ENCODE measurements around the gene CCBE1.

Gene CCBE1

DNA sequence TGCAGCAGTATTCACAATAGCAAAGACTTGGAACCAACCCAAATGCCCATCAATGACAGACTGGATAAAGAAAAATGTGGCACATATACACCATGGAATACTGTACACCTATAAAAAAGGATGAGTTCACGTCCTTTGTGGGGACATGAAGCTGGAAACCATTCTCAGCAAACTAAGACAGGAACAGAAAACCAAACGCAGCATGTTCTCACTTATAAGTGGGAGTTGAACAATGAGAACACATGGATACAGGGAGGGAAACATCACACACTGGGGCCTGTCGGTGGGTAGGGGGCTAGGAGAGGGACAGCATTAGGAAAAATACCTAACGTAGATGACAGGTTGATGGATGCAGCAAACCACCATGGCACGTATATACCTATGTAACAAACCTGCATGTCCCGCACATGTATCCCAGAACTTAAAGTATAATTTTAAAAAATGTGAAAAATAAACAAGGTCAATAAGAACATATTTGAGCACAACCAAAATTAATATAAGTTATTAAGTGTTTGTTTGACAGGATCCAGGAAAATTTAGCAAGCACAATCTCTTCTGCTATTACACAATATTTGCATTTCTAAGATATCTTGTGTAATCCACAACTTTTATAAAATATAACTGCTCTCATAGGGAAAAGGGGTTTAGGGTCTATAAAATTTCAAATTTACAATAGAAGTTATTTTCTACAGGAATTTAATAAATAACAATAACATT lies 22.9 kb downstream of the CCBE1 start:
- Histone ChIP-seq H3K9ac (ENCODE audit: low read length) (no peak overlapping the region), H2BK120ac (ENCODE audit: insufficient read depth, low read length, poor library complexity) (no peak overlapping the region), H3K4me3 (ENCODE audit: low read depth, low read length) (no peak overlapping the region), H2BK12ac (ENCODE audit: low read length) (no peak overlapping the region), H3K4ac (ENCODE audit: low read depth, low read length) (peak overlapping the region; percentile 37), H3K18ac (ENCODE audit: low read length) (no peak overlapping the region), H3K27ac (ENCODE audit: low read depth, low read length) (no peak overlapping the region), H3K79me1 (ENCODE audit: low read length) (no peaks in the 10 kb centered on the region), H4K8ac (ENCODE audit: low read depth, low read length) (no peak overlapping the region), H3K36me3 (ENCODE audit: control insufficient read depth in 1 of 2, insufficient read depth in 2 of 2, low read length in 2 of 2) (peaks cover 0 to 2% of the 10 kb centered on the region in 2 experiments), H2AK5ac (ENCODE audit: low read length) (no peak overlapping the region), H3K4me2 (ENCODE audit: low read length) (no peak overlapping the region), H3K9me3 (ENCODE audit: insufficient read depth, low read depth, low read length) (no peaks in the 10 kb centered on the region), H3K14ac (ENCODE audit: low read length) (no peak overlapping the region), H2AFZ (ENCODE audit: insufficient read depth, low read length, poor library complexity) (no peak overlapping the region), H3K79me2 (ENCODE audit: control insufficient read depth, insufficient read depth, low read length, poor library complexity) (no peaks in the 10 kb centered on the region), H4K91ac (ENCODE audit: low read depth, low read length) (no peak overlapping the region), H3K23ac (ENCODE audit: low read length) (no peak overlapping the region), H3K27me3 (ENCODE audit: insufficient read depth, low read length) (no peaks in the 10 kb centered on the region), H4K12ac (ENCODE audit: low read depth, low read length) (no peak overlapping the region), H3K4me1 (ENCODE audit: control insufficient read depth in 1 of 2, insufficient read depth in 2 of 2, low read length in 2 of 2) (no peaks in the 10 kb centered on the region), H2BK5ac (ENCODE audit: low read depth, low read length, poor library complexity) (no peak overlapping the region)
- no peak for DNase-seq
- WGBS (ENCODE audit: extremely low coverage, insufficient coverage, insufficient read length) = no CpG with 5 or more reads among the region's 6 CpGs

DNA sequence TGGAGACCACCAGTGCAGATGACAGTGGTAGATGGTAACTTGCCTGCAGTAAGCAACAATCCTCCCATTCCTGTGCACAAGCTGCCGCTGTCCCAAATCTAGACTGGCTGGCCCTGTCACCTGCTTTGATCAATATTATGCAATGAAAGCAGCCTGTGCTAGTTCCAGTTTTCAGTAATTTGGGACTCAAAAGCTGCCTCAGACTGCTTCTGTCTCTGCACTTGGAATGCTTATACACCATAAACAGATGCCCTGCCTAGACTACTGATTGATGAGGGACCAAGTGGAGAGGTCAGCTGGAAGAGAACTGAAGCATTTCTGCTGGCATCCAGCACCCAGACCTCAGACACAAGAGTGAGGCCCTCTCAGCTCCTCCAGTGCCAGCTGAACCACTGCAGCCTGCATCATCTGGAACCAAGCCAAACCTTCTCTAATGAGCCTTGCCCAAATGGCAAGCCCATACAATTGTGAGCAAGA lies 24.9 kb downstream of the CCBE1 start:
- H3K27me3 ChIP-seq (ENCODE audit: insufficient read depth, low read length) = no peaks in the 10 kb centered on the region
- H2AK5ac ChIP-seq (ENCODE audit: low read length) = no peak overlapping the region
- no peak overlapping the region for H3K23ac ChIP-seq (ENCODE audit: low read length)
- H4K91ac ChIP-seq (ENCODE audit: low read depth, low read length) = no peak overlapping the region
- DNase-seq = no peak
- no peak overlapping the region for H4K12ac ChIP-seq (ENCODE audit: low read depth, low read length)
- H3K4me3 ChIP-seq (ENCODE audit: low read depth, low read length) = no peak overlapping the region
- H3K18ac ChIP-seq (ENCODE audit: low read length) = no peak overlapping the region
- no peaks in the 10 kb centered on the region for H3K9me3 ChIP-seq (ENCODE audit: insufficient read depth, low read depth, low read length)
- H3K9ac ChIP-seq (ENCODE audit: low read length) = no peak overlapping the region
- no peak overlapping the region for H3K4me2 ChIP-seq (ENCODE audit: low read length)
- no peak overlapping the region for H4K8ac ChIP-seq (ENCODE audit: low read depth, low read length)
- no peaks in the 10 kb centered on the region for H3K79me2 ChIP-seq (ENCODE audit: control insufficient read depth, insufficient read depth, low read length, poor library complexity)
- no peak overlapping the region for H2BK5ac ChIP-seq (ENCODE audit: low read depth, low read length, poor library complexity)
- H3K14ac ChIP-seq (ENCODE audit: low read length) = no peak overlapping the region
- no peak overlapping the region for H3K4ac ChIP-seq (ENCODE audit: low read depth, low read length)
- H3K79me1 ChIP-seq (ENCODE audit: low read length) = no peaks in the 10 kb centered on the region
- no peak overlapping the region for H3K27ac ChIP-seq (ENCODE audit: low read depth, low read length)
- no peak overlapping the region for H2BK120ac ChIP-seq (ENCODE audit: insufficient read depth, low read length, poor library complexity)
- no peaks in the 10 kb centered on the region for H3K4me1 ChIP-seq (ENCODE audit: control insufficient read depth in 1 of 2, insufficient read depth in 2 of 2, low read length in 2 of 2)
- H2BK12ac ChIP-seq (ENCODE audit: low read length) = no peak overlapping the region
- H3K36me3 ChIP-seq (ENCODE audit: control insufficient read depth in 1 of 2, insufficient read depth in 2 of 2, low read length in 2 of 2) = no peaks in the 10 kb centered on the region
- WGBS (ENCODE audit: extremely low coverage, insufficient coverage, insufficient read length) = no CpG with 5 or more reads among the region's 1 CpG
- no peak overlapping the region for H2AFZ ChIP-seq (ENCODE audit: insufficient read depth, low read length, poor library complexity)

DNA sequence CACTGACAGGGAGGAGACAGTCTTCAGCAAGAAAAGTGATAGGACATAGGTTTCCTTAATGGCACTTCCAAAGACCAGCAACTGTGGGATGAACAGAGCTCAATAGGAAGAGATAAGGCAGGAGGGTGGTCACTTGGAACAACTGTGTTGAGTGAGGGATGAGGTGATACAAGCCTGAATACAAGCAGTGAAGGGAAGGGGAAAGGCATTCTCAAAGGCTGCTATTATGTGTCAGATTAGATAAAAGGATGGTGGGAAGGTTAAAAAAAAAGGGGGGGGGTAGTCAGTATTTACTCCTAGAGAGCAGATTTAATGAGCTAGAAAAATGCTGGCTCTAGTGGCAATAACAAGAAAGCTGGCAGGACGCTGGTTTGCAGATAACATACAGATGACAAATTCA lies 25.7 kb downstream of the CCBE1 start:
- Histone ChIP-seq H2BK12ac (ENCODE audit: low read length) (no peak overlapping the region), H3K27ac (ENCODE audit: low read depth, low read length) (no peak overlapping the region), H3K4me2 (ENCODE audit: low read length) (no peak overlapping the region), H4K91ac (ENCODE audit: low read depth, low read length) (no peak overlapping the region), H3K18ac (ENCODE audit: low read length) (no peak overlapping the region), H2BK120ac (ENCODE audit: insufficient read depth, low read length, poor library complexity) (no peak overlapping the region), H2AFZ (ENCODE audit: insufficient read depth, low read length, poor library complexity) (no peak overlapping the region), H3K9ac (ENCODE audit: low read length) (no peak overlapping the region), H2BK5ac (ENCODE audit: low read depth, low read length, poor library complexity) (no peak overlapping the region), H3K36me3 (ENCODE audit: control insufficient read depth in 1 of 2, insufficient read depth in 2 of 2, low read length in 2 of 2) (no peaks in the 10 kb centered on the region), H4K8ac (ENCODE audit: low read depth, low read length) (no peak overlapping the region), H3K9me3 (ENCODE audit: insufficient read depth, low read depth, low read length) (no peaks in the 10 kb centered on the region), H3K4me3 (ENCODE audit: low read depth, low read length) (no peak overlapping the region), H3K23ac (ENCODE audit: low read length) (no peak overlapping the region), H4K12ac (ENCODE audit: low read depth, low read length) (no peak overlapping the region), H3K4ac (ENCODE audit: low read depth, low read length) (no peak overlapping the region), H3K79me2 (ENCODE audit: control insufficient read depth, insufficient read depth, low read length, poor library complexity) (no peaks in the 10 kb centered on the region), H3K4me1 (ENCODE audit: control insufficient read depth in 1 of 2, insufficient read depth in 2 of 2, low read length in 2 of 2) (no peaks in the 10 kb centered on the region), H2AK5ac (ENCODE audit: low read length) (no peak overlapping the region), H3K79me1 (ENCODE audit: low read length) (no peaks in the 10 kb centered on the region), H3K14ac (ENCODE audit: low read length) (no peak overlapping the region), H3K27me3 (ENCODE audit: insufficient read depth, low read length) (no peaks in the 10 kb centered on the region)
- no CpG with 5 or more reads among the region's 1 CpG for WGBS (ENCODE audit: extremely low coverage, insufficient coverage, insufficient read length)
- no peak for DNase-seq

DNA sequence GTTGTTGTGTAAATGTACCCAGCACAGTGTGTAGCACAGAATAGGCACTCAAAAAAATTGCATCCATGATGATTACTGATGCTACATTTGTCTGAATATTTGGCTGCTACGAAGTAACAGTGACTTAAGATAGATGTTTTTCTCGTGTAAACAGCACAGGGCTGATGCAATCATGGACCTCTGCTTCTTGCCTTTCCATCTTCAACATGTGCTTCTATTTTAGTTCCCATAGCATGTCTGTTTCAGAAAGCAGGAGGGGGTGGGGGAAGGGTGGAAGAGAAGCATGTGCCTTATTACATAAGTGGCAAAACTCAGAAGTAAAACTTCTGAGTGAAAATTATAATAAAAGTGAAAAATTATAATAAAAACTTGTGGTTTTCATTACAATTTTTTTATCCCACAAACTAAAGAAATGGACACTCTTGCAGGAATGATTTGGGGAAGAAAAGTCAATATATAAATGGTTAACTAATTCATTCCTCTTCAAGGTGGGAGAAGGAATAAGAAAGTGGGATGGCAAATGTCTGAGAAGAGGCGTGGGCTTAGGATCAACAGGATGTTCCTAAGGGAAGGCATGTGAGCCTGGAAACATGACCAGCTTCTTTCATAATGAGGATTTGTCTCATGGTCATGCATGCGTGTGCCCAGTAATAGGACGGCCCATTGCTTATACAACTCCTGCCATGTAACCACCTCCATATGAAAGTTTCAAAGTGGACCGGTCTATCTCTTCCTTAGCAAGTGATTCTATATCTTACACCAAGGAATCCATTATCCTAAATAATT lies 27.2 kb downstream of the CCBE1 start:
- no peak overlapping the region for H3K14ac ChIP-seq (ENCODE audit: low read length)

More for the DNA sequence above, 27.2 kb downstream of the CCBE1 start:
- no CpG with 5 or more reads among the region's 6 CpGs for WGBS (ENCODE audit: extremely low coverage, insufficient coverage, insufficient read length)
- Histone ChIP-seq H2BK12ac (ENCODE audit: low read length) (no peak overlapping the region), H3K79me2 (ENCODE audit: control insufficient read depth, insufficient read depth, low read length, poor library complexity) (no peaks in the 10 kb centered on the region), H3K36me3 (ENCODE audit: control insufficient read depth in 1 of 2, insufficient read depth in 2 of 2, low read length in 2 of 2) (no peaks in the 10 kb centered on the region), H3K79me1 (ENCODE audit: low read length) (no peaks in the 10 kb centered on the region), H3K4me1 (ENCODE audit: control insufficient read depth in 1 of 2, insufficient read depth in 2 of 2, low read length in 2 of 2) (no peaks in the 10 kb centered on the region), H3K18ac (ENCODE audit: low read length) (no peak overlapping the region), H3K9ac (ENCODE audit: low read length) (no peak overlapping the region), H3K23ac (ENCODE audit: low read length) (no peak overlapping the region), H3K9me3 (ENCODE audit: insufficient read depth, low read depth, low read length) (no peaks in the 10 kb centered on the region), H2AFZ (ENCODE audit: insufficient read depth, low read length, poor library complexity) (no peak overlapping the region), H3K27ac (ENCODE audit: low read depth, low read length) (no peak overlapping the region), H3K4me3 (ENCODE audit: low read depth, low read length) (no peak overlapping the region), H4K8ac (ENCODE audit: low read depth, low read length) (no peak overlapping the region), H3K4ac (ENCODE audit: low read depth, low read length) (no peak overlapping the region), H3K4me2 (ENCODE audit: low read length) (no peak overlapping the region), H4K91ac (ENCODE audit: low read depth, low read length) (no peak overlapping the region), H2BK5ac (ENCODE audit: low read depth, low read length, poor library complexity) (no peak overlapping the region), H2AK5ac (ENCODE audit: low read length) (no peak overlapping the region), H2BK120ac (ENCODE audit: insufficient read depth, low read length, poor library complexity) (no peak overlapping the region), H4K12ac (ENCODE audit: low read depth, low read length) (no peak overlapping the region), H3K27me3 (ENCODE audit: insufficient read depth, low read length) (no peaks in the 10 kb centered on the region)
- no peak for DNase-seq
